SJCRH30 (cell line): ENCODE measurements around the gene MED27. TPM values are rescaled to one million over a fixed set of nuclear protein-coding genes. Genes with fewer than 3 reads are reported as not detected.

Experiments used
- DNase-seq, 2 experiments: peaks; one replicate each; pipeline ENCODE4 v3.0.0-alpha.2; 2015 to 2020
- H3K27ac ChIP-seq: fragments of 250-450 bp; sonication (Bioruptor Pico); 2 replicates; pipeline ENCODE4 v1.5.1; 2020; ENCODE audit warnings: mild to moderate bottlenecking, moderate library complexity
- H3K27me3 ChIP-seq: fragments of 250-450 bp; sonication (Bioruptor Pico); 2 replicates; pipeline ENCODE4 v1.5.1; 2020; ENCODE audit warnings: mild to moderate bottlenecking, moderate library complexity
- H3K36me3 ChIP-seq: fragments of 250-450 bp; sonication (Bioruptor Pico); 2 replicates; pipeline ENCODE4 v1.5.1; 2020; ENCODE audit warnings: mild to moderate bottlenecking, moderate library complexity
- H3K4me1 ChIP-seq: fragments of 250-450 bp; sonication (Bioruptor Pico); 2 replicates; pipeline ENCODE4 v1.5.1; 2020; ENCODE audit warnings: mild to moderate bottlenecking, moderate library complexity
- H3K4me3 ChIP-seq: fragments of 250-450 bp; sonication (Bioruptor Pico); 2 replicates; pipeline ENCODE4 v1.5.1; 2020; ENCODE audit warnings: mild to moderate bottlenecking, moderate library complexity
- H3K9me3 ChIP-seq: fragments of 250-450 bp; sonication (Bioruptor Pico); replicated peaks from 2 replicates; pipeline ENCODE4 v1.5.1; 2020; ENCODE audit warnings: mild to moderate bottlenecking, moderate library complexity
- total RNA-seq: library from RNA; depleted of rRNA; stranded (reverse); fragments of >200 nt; shearing (Covaris generic); gene quantifications from 2 replicates; pipeline ENCODE4 v1.2.3, GENCODE V29; 2014

The MED27 gene
- total RNA-seq, 1 experiment from 2014 or later = 50.7 TPM

- Histone ChIP-seq H3K9me3 (no peaks in the 10 kb centered on the region), H3K36me3 (no peaks in the 10 kb centered on the region), H3K27me3 (no peaks in the 10 kb centered on the region), H3K27ac (no peak overlapping the region), H3K4me3 (no peak overlapping the region), H3K4me1 (peaks cover 9% of the 10 kb centered on the region; the same call in 1 of the 2 replicates)
- no peak for DNase-seq
Measured at GRCh38 chr9:132041798-132042197, 37.9 kb downstream of the MED27 start.

GRCh38 chr9:132040808-132041207, 38.9 kb downstream of the MED27 start:
- H3K4me1 ChIP-seq = no peaks in the 10 kb centered on the region
- no peak overlapping the region for H3K4me3 ChIP-seq
- DNase-seq = no peak
- H3K27ac ChIP-seq = no peak overlapping the region
- no peaks in the 10 kb centered on the region for H3K9me3 ChIP-seq
- H3K27me3 ChIP-seq = no peaks in the 10 kb centered on the region
- no peaks in the 10 kb centered on the region for H3K36me3 ChIP-seq

- H3K27ac ChIP-seq = no peak overlapping the region
- no peaks in the 10 kb centered on the region for H3K4me1 ChIP-seq
- H3K27me3 ChIP-seq = no peaks in the 10 kb centered on the region
- no peaks in the 10 kb centered on the region for H3K36me3 ChIP-seq
- no peak for DNase-seq
- H3K4me3 ChIP-seq = no peak overlapping the region
- no peaks in the 10 kb centered on the region for H3K9me3 ChIP-seq
Measured at GRCh38 chr9:132040246-132040645, 39.4 kb downstream of the MED27 start.

- H3K27ac ChIP-seq = no peak overlapping the region
- no peak for DNase-seq
- H3K36me3 ChIP-seq = no peaks in the 10 kb centered on the region
- no peak overlapping the region for H3K4me3 ChIP-seq
- no peaks in the 10 kb centered on the region for H3K9me3 ChIP-seq
- H3K27me3 ChIP-seq = no peaks in the 10 kb centered on the region
- H3K4me1 ChIP-seq = no peaks in the 10 kb centered on the region
Measured at GRCh38 chr9:132039284-132039683, 40.4 kb downstream of the MED27 start.

GRCh38 chr9:132037458-132037857, 42.2 kb downstream of the MED27 start:
- Histone ChIP-seq H3K9me3 (no peaks in the 10 kb centered on the region), H3K4me3 (no peak overlapping the region), H3K4me1 (no peaks in the 10 kb centered on the region), H3K27me3 (no peaks in the 10 kb centered on the region), H3K36me3 (no peaks in the 10 kb centered on the region), H3K27ac (no peak overlapping the region)
- DNase-seq = no peak

GRCh38 chr9:132036521-132036920, 43.1 kb downstream of the MED27 start:
- H3K36me3 ChIP-seq = no peaks in the 10 kb centered on the region
- H3K27ac ChIP-seq = no peak overlapping the region
- no peak for DNase-seq
- no peak overlapping the region for H3K4me3 ChIP-seq
- no peaks in the 10 kb centered on the region for H3K27me3 ChIP-seq
- no peaks in the 10 kb centered on the region for H3K4me1 ChIP-seq
- no peaks in the 10 kb centered on the region for H3K9me3 ChIP-seq

GRCh38 chr9:132035679-132036078, 44.0 kb downstream of the MED27 start:
- Histone ChIP-seq H3K27me3 (no peaks in the 10 kb centered on the region), H3K4me1 (no peaks in the 10 kb centered on the region), H3K36me3 (no peaks in the 10 kb centered on the region), H3K27ac (no peak overlapping the region), H3K4me3 (no peak overlapping the region), H3K9me3 (no peaks in the 10 kb centered on the region)
- DNase-seq = no peak

- H3K36me3 ChIP-seq = no peaks in the 10 kb centered on the region
- H3K9me3 ChIP-seq = no peaks in the 10 kb centered on the region
- peaks cover 2% of the 10 kb centered on the region for H3K4me1 ChIP-seq
- no peak overlapping the region for H3K4me3 ChIP-seq
- H3K27ac ChIP-seq = no peak overlapping the region
- no peaks in the 10 kb centered on the region for H3K27me3 ChIP-seq
- no peak for DNase-seq
Measured at GRCh38 chr9:132032238-132032950, 47.3 kb downstream of the MED27 start.

GRCh38 chr9:132031467-132032237, 48.0 kb downstream of the MED27 start:
- H3K27me3 ChIP-seq = no peaks in the 10 kb centered on the region
- no peaks in the 10 kb centered on the region for H3K9me3 ChIP-seq
- H3K4me1 ChIP-seq = peaks cover 9% of the 10 kb centered on the region
- no peak overlapping the region for H3K27ac ChIP-seq
- no peaks in the 10 kb centered on the region for H3K36me3 ChIP-seq
- H3K4me3 ChIP-seq = no peak overlapping the region
- DNase-seq = no peak

GRCh38 chr9:132030626-132031325, 48.9 kb downstream of the MED27 start:
- Histone ChIP-seq H3K27me3 (no peaks in the 10 kb centered on the region), H3K36me3 (no peaks in the 10 kb centered on the region), H3K4me1 (peaks cover 13% of the 10 kb centered on the region), H3K9me3 (no peaks in the 10 kb centered on the region), H3K4me3 (no peak overlapping the region), H3K27ac (no peak overlapping the region)
- DNase-seq = no peak

- no peak for DNase-seq
- H3K27ac ChIP-seq = no peak overlapping the region
- no peak overlapping the region for H3K4me3 ChIP-seq
- no peaks in the 10 kb centered on the region for H3K27me3 ChIP-seq
- H3K4me1 ChIP-seq = peaks cover 16% of the 10 kb centered on the region
- H3K36me3 ChIP-seq = no peaks in the 10 kb centered on the region
- H3K9me3 ChIP-seq = no peaks in the 10 kb centered on the region
Measured at GRCh38 chr9:132027752-132028663, 51.7 kb downstream of the MED27 start.

- no peaks in the 10 kb centered on the region for H3K27me3 ChIP-seq
- H3K9me3 ChIP-seq = no peaks in the 10 kb centered on the region
- peaks cover 16% of the 10 kb centered on the region for H3K4me1 ChIP-seq
- H3K4me3 ChIP-seq = no peak overlapping the region
- H3K36me3 ChIP-seq = no peaks in the 10 kb centered on the region
- peak; percentile 39 to 64 for DNase-seq
- H3K27ac ChIP-seq = no peak overlapping the region
Measured at GRCh38 chr9:132026932-132027585, 52.6 kb downstream of the MED27 start.

- no peak overlapping the region for H3K27ac ChIP-seq
- peaks cover 27% of the 10 kb centered on the region for H3K4me1 ChIP-seq
- H3K36me3 ChIP-seq = no peaks in the 10 kb centered on the region
- H3K4me3 ChIP-seq = no peak overlapping the region
- DNase-seq = no peak
- no peaks in the 10 kb centered on the region for H3K27me3 ChIP-seq
- no peaks in the 10 kb centered on the region for H3K9me3 ChIP-seq
Measured at GRCh38 chr9:132025766-132026165, 53.9 kb downstream of the MED27 start.

- Histone ChIP-seq H3K27ac (no peak overlapping the region), H3K9me3 (no peaks in the 10 kb centered on the region), H3K27me3 (no peaks in the 10 kb centered on the region), H3K36me3 (no peaks in the 10 kb centered on the region), H3K4me1 (peaks cover 27% of the 10 kb centered on the region), H3K4me3 (no peak overlapping the region)
- DNase-seq = no peak
Measured at GRCh38 chr9:132024589-132024988, 55.1 kb downstream of the MED27 start.
